PC-9 (cell line): ENCODE measurements around the gene TRIM39. TPM values are rescaled to one million over a fixed set of nuclear protein-coding genes. Genes with fewer than 3 reads are reported as not detected.

Source experiments
- BruUV-seq: library from RNA; stranded (reverse); fragments of 400-500 nt; replicated peaks from 2 replicates; lab custom pipeline; 2021; lab: Mats Ljungman, UMichigan
- CTCF ChIA-PET: fragments of 300-600 bp; sonication (Branson Sonifier 250); formaldehyde crosslinking; loops from one replicate; lab custom pipeline; 2022; ENCODE audit warnings: antibody characterized with exemption; lab: Charles Lee
- POLR2A ChIA-PET: fragments of 300-600 bp; sonication (Branson Sonifier 250); formaldehyde crosslinking; loops from one replicate; lab custom pipeline; 2022; ENCODE audit warnings: antibody characterized with exemption; ENCODE audit not compliant: unreplicated experiment; lab: Charles Lee
- DNase-seq, 2 experiments: peaks; one replicate each; pipeline versions ENCODE4 v3.0.0 to v3.0.0-alpha.2; 2015 to 2022; ENCODE audit warnings: mixed read lengths in 1 of 2
- H2AFZ ChIP-seq: fragments of 200-600 bp; sonication (generic); 2 replicates; pipeline ENCODE4 v1.8.1; 2017; ENCODE audit warnings: antibody characterized with exemption
- H3F3A ChIP-seq: fragments of 200-600 bp; sonication (generic); 2 replicates; pipeline ENCODE4 v1.8.1; 2017; ENCODE audit warnings: antibody characterized with exemption, mild to moderate bottlenecking, low read depth; ENCODE audit not compliant: insufficient read depth
- H3K27ac ChIP-seq: fragments of 200-600 bp; sonication (generic); 2 replicates; pipeline ENCODE4 v1.6.1; 2016; ENCODE audit warnings: mixed run types
- H3K27me3 ChIP-seq: fragments of 200-600 bp; sonication (generic); 2 replicates; pipeline ENCODE4 v1.6.1; 2016; ENCODE audit warnings: low read depth, mixed run types; ENCODE audit not compliant: insufficient read depth
- H3K36me3 ChIP-seq: fragments of 200-600 bp; sonication (generic); 2 replicates; pipeline ENCODE4 v1.6.1; 2016; ENCODE audit warnings: low read depth, mixed run types
- H3K4me1 ChIP-seq: fragments of 200-600 bp; sonication (generic); replicated peaks from 2 replicates; pipeline ENCODE4 v1.6.1; 2016; ENCODE audit warnings: mixed run types; ENCODE audit not compliant: insufficient read depth
- H3K4me2 ChIP-seq: fragments of 200-600 bp; sonication (generic); 2 replicates; pipeline ENCODE4 v1.6.1; 2017; ENCODE audit warnings: mixed run types
- H3K4me3 ChIP-seq: fragments of 200-600 bp; sonication (generic); 2 replicates; pipeline ENCODE4 v1.6.1; 2016; ENCODE audit warnings: mixed run types
- H3K79me2 ChIP-seq: fragments of 200-600 bp; sonication (generic); 2 replicates; pipeline ENCODE4 v1.6.1; 2017; ENCODE audit warnings: low read depth, mixed run types
- H3K9me2 ChIP-seq: fragments of 200-600 bp; sonication (generic); 2 replicates; pipeline ENCODE4 v1.8.1; 2017; ENCODE audit warnings: mild to moderate bottlenecking; ENCODE audit not compliant: insufficient read depth
- H3K9me3 ChIP-seq: fragments of 200-600 bp; sonication (generic); 2 replicates; pipeline ENCODE4 v1.8.1; 2016; ENCODE audit warnings: low read depth; ENCODE audit not compliant: insufficient read depth
- H4K20me1 ChIP-seq: fragments of 200-600 bp; sonication (generic); 2 replicates; pipeline ENCODE4 v1.8.1; 2017; ENCODE audit not compliant: insufficient read depth
- CTCF ChIP-seq: fragments of 200-600 bp; sonication (generic); conservative IDR thresholded peaks from 2 replicates; pipeline ENCODE4 v1.6.1; 2017; ENCODE audit warnings: mixed run types, antibody characterized with exemption, mild to moderate bottlenecking, moderate library complexity
- EZH2 ChIP-seq: fragments of 200-600 bp; sonication (generic); IDR thresholded peaks from 2 replicates; pipeline ENCODE4 v1.8.0; 2017; ENCODE audit warnings: antibody characterized with exemption, low read depth
- intact Hi-C: fragments of 100-400 bp; cut with micrococcal nuclease; formaldehyde crosslinking; loops from one replicate; pipeline ENCODE4 v1.10.0; 2022; ENCODE audit not compliant: unreplicated experiment
- total RNA-seq: library from RNA; stranded (reverse); gene quantifications from 2 replicates; pipeline ENCODE4 v1.2.3, GENCODE V29; 2021

TRIM39 gene
- total RNA-seq, 1 experiment from 2014 or later = 14.4 TPM

DNA sequence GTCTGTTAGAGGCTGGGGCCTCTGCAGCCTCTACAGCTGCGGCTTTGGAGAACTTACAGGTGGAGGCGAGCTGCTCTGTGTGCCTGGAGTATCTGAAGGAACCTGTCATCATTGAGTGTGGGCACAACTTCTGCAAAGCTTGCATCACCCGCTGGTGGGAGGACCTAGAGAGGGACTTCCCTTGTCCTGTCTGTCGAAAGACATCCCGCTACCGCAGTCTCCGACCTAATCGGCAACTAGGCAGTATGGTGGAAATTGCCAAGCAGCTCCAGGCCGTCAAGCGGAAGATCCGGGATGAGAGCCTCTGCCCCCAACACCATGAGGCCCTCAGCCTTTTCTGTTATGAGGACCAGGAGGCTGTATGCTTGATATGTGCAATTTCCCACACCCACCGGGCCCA, 2.6 kb downstream of the TRIM39 start:
- ChIA-PET CTCF (interaction anchor here (0.7 kb wide), 1 partner anchor 124 kb away, joined by 5 read pairs; no protein-coding TSS in a partner anchor), POLR2A (interaction anchor here (0.6 kb wide), 1 partner anchor 44 kb away, joined by 6 read pairs; no protein-coding TSS in a partner anchor)
- no peaks in the 10 kb centered on the region for H3K9me3 ChIP-seq
- H3F3A ChIP-seq = peaks cover 27% of the 10 kb centered on the region; the same call in 1 of the 2 replicates
- peaks cover 26% of the 10 kb centered on the region for H3K79me2 ChIP-seq
- intact Hi-C loops = loop anchor here (5.0 kb wide), 3 partner anchors 117 to 267 kb away; partner anchors contain the start of genes POLR1H and TRIM26
- no peak for TF ChIP-seq CTCF
- TF ChIP-seq EZH2 = no peak
- no peaks in the 10 kb centered on the region for H3K27me3 ChIP-seq
- no peak overlapping the region for H2AFZ ChIP-seq
- no peak overlapping the region for H3K4me3 ChIP-seq
- H4K20me1 ChIP-seq = peaks cover 12% of the 10 kb centered on the region
- DNase-seq = no peak
- H3K9me2 ChIP-seq = no peaks in the 10 kb centered on the region
- peaks cover 15% of the 10 kb centered on the region for H3K4me1 ChIP-seq
- BruUV-seq = no TSS peak
- no peak overlapping the region for H3K4me2 ChIP-seq
- no peak overlapping the region for H3K27ac ChIP-seq
- H3K36me3 ChIP-seq = peaks cover 14% of the 10 kb centered on the region

DNA sequence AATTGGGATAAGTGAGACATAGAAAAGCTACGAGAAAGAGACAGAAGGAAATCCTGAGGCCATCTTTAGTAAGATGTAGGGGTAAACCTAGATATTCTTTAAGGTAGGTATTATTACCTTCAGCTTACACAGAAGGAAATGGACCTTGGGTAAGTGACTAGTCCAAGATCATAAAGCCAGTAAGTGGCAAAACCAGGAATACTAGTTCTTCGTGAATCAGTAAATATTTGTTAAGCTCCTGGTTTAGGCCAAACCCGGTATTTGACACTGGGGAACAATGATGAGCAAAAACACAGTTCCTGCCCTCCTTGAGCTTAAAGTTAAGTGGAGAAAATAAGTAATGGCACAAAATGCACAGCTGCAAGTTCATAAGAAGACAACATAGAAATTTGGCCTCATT, 5.3 kb downstream of the TRIM39 start:
- Histone ChIP-seq H3F3A (peaks cover 9% of the 10 kb centered on the region; the same call in 1 of the 2 replicates), H2AFZ (no peak overlapping the region), H3K9me3 (no peaks in the 10 kb centered on the region), H3K79me2 (peaks cover 8% of the 10 kb centered on the region; the same call in 1 of the 2 replicates), H4K20me1 (no peaks in the 10 kb centered on the region), H3K36me3 (peaks cover 12% of the 10 kb centered on the region), H3K4me3 (no peak overlapping the region), H3K27ac (no peak overlapping the region), H3K27me3 (no peaks in the 10 kb centered on the region), H3K9me2 (no peaks in the 10 kb centered on the region), H3K4me2 (no peak overlapping the region), H3K4me1 (peaks cover 6% of the 10 kb centered on the region)
- CTCF ChIA-PET = no interaction called here
- no peak for DNase-seq
- TF ChIP-seq EZH2 (no peak), CTCF (no peak)
- intact Hi-C loops = no loop called here
- BruUV-seq = no TSS peak
- POLR2A ChIA-PET = no interaction called here

DNA sequence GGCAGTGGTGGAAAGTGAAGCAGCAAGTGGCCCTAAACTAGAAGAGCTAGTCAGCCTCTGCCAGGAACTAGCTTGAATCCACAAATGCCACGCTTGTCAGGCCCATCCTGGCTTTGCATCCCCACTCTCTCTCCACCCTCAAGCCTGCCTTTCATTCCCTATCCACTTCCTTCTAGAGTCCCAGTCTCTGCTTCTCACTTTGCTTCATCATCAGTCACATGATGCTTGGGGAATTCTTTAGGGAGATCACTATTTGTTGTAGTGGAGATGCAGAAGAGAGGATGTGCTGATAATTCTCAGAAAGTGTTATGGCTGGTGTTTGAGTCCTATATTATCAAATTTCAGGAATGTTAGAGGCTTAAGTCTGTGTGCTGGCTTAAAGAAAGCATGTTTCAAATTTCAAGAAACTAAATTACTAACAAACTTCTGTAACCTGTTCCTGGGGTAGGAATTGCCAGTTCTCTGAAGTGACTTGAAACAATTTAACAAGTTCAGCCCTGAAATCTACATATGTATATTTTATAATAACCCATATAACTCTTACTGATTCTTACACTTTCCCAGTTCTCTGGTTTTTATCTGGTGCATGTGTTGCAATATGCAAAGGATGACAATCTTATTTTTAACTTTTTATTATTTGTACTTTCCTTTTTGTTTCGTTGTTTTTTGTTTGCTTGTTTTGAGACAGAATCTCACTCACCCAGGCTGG, 7.5 kb downstream of the TRIM39 start:
- no peak overlapping the region for H3K4me2 ChIP-seq
- H3K27ac ChIP-seq = no peak overlapping the region
- no peak for DNase-seq
- peaks cover 4% of the 10 kb centered on the region; the same call in 1 of the 2 replicates for H3F3A ChIP-seq
- H4K20me1 ChIP-seq = no peaks in the 10 kb centered on the region
- no peaks in the 10 kb centered on the region for H3K27me3 ChIP-seq
- ChIA-PET POLR2A (no interaction called here), CTCF (no interaction called here)
- no peaks in the 10 kb centered on the region for H3K79me2 ChIP-seq
- H3K4me3 ChIP-seq = no peak overlapping the region
- H3K9me2 ChIP-seq = no peaks in the 10 kb centered on the region
- peaks cover 11% of the 10 kb centered on the region for H3K36me3 ChIP-seq
- BruUV-seq = no TSS peak
- H2AFZ ChIP-seq = no peak overlapping the region
- H3K4me1 ChIP-seq = no peaks in the 10 kb centered on the region
- no peak for TF ChIP-seq CTCF
- no peak for TF ChIP-seq EZH2
- no peaks in the 10 kb centered on the region for H3K9me3 ChIP-seq
- intact Hi-C loops = no loop called here
